Aorta (tissue), 5 donors: ENCODE data around the gene SP9. TPM values are rescaled to one million over a fixed set of nuclear protein-coding genes. Genes with fewer than 3 reads are reported as not detected.
"Not testable (repeated sequence)": the region's sequence is repeated elsewhere in the genome, so short reads cannot be mapped to it uniquely, and the experiment has no call there.

ENCODE experiments used
- ATAC-seq: fragments of 200-7000 bp; cut with Tn5 transposase; one replicate; pipeline ENCODE4 v1.9.1; 2022; ENCODE audit warnings: moderate library complexity; ENCODE audit not compliant: low FRiP score
- DNase-seq, 2 donors: peaks; one replicate each; pipeline ENCODE4 v3.0.0-alpha.2; 2020
- H3K27ac ChIP-seq, 2 donors: one replicate each; pipeline ENCODE4 v1.5.1; 2013; ENCODE audit warnings: low read length in 2 of 2, mild to moderate bottlenecking in 2 of 2, moderate library complexity in 2 of 2, control low read depth in 1 of 2, inconsistent platforms in 1 of 2, low read depth in 1 of 2
- H3K27me3 ChIP-seq, 2 donors: one replicate each; pipeline ENCODE4 v1.6.1; 2013; ENCODE audit warnings: control low read depth in 1 of 2, low read length in 1 of 2, mild to moderate bottlenecking in 1 of 2, moderate library complexity in 1 of 2; ENCODE audit not compliant: insufficient read depth in 2 of 2, control insufficient read depth in 1 of 2
- H3K36me3 ChIP-seq, 2 donors: one replicate each; pipeline ENCODE4 v1.6.1; 2013; ENCODE audit warnings: control low read depth in 1 of 2, low read length in 1 of 2, mild to moderate bottlenecking in 1 of 2; ENCODE audit not compliant: insufficient read depth in 2 of 2, control insufficient read depth in 1 of 2
- H3K4me1 ChIP-seq, 2 donors: one replicate each; pipeline ENCODE4 v1.6.1; 2013; ENCODE audit warnings: low read length in 2 of 2, control low read depth in 1 of 2, mild to moderate bottlenecking in 1 of 2, moderate library complexity in 1 of 2; ENCODE audit not compliant: insufficient read depth in 2 of 2, control insufficient read depth in 1 of 2
- H3K4me3 ChIP-seq, 2 donors: one replicate each; pipeline ENCODE4 v1.5.1; 2013; ENCODE audit warnings: low read length in 2 of 2, control low read depth in 1 of 2, mild to moderate bottlenecking in 1 of 2
- H3K9me3 ChIP-seq: one replicate; pipeline ENCODE4 v1.6.1; 2013; ENCODE audit warnings: mild to moderate bottlenecking, low read length; ENCODE audit not compliant: control insufficient read depth
- WGBS, 2 donors: extraction: QIAGEN DNeasy Blood & Tissue Kit; methylation state at CpG; one replicate each; pipeline ENCODE4 v1.1.7; 2013; 5-methylcytosine and 5-hydroxymethylcytosine counted together
- intact Hi-C, 2 donors: fragments of 100-400 bp; cut with DNase I; formaldehyde crosslinking; loops; one replicate each; pipeline versions ENCODE4 v1.14.2 to v1.15.0; 2022
- polyA plus RNA-seq, 2 donors: library from polyadenylated mRNA; stranded (reverse); fragments of 200-250 nt; gene quantifications; one replicate each; pipeline ENCODE4 v1.2.3, GENCODE V29; 2013
- total RNA-seq, 2 donors: library from RNA; stranded (reverse); fragmentation: NEBNext Ultra II Directional; extraction: Animal tissue kit (Norgen Biotek cat#: 25700); gene quantifications; one replicate each; pipeline ENCODE4 v1.2.1, GENCODE V29; 2021
- donor health status: healthy with polysubstance abuse.
- donor health status: Bipolar disorder and iron deficiency.
- donor health status: DM: no; HTN: no; CAD: no.
- donor health status: DM: no; HTN: no; CAD: no.
- donor health status: DM: yes; HTN: yes; CAD: no.

Gene SP9
- total and polyA plus RNA-seq, 4 donors = 0.23 TPM; not detected in 3

- DNase-seq = no peak
- WGBS, 2 donors = 89 to 94% methylated on average over 2 of the region's 2 CpGs
- peaks cover 3 to 4% of the 10 kb centered on the region in 2 donors for H3K36me3 ChIP-seq
- intact Hi-C loops = no loop called here
- H3K27ac ChIP-seq = no peak overlapping the region
- H3K4me1 ChIP-seq = no peaks in the 10 kb centered on the region
- no peaks in the 10 kb centered on the region for H3K27me3 ChIP-seq
- ATAC-seq = no peak
- no peaks in the 10 kb centered on the region for H3K9me3 ChIP-seq
- no peak overlapping the region for H3K4me3 ChIP-seq
Observed at GRCh38 chr2:174350593-174351181, 15.9 kb downstream of the SP9 start.

DNA sequence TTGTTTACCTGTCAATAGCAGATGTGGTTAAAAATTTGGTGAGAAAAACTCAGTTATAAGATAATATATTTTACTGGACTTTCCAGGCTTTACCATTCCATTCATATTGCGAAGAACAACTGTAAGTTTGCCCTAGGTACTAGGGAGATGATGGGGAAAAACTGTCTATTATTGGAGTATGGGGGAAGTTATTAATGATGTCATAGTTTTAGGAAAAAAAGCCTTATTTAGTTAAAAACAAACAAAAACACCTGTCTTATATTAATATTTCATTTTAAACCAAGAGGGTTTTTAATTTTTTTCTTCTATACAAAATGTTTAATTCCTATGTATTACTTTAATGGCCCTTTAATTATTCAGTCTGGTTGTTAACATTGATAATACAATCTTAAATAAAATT lies 18.2 kb downstream of the SP9 start:
- H3K27me3 ChIP-seq = no peaks in the 10 kb centered on the region
- no peak overlapping the region for H3K27ac ChIP-seq
- intact Hi-C loops = no loop called here
- 97 to 100% methylated on average over 1 of the region's 1 CpG for WGBS, 2 donors
- ATAC-seq (no peak), DNase-seq (no peak)
- no peaks in the 10 kb centered on the region for H3K4me1 ChIP-seq
- H3K9me3 ChIP-seq = no peaks in the 10 kb centered on the region
- H3K36me3 ChIP-seq = peaks cover 0 to 3% of the 10 kb centered on the region in 2 donors
- no peak overlapping the region for H3K4me3 ChIP-seq

- no peaks in the 10 kb centered on the region for H3K4me1 ChIP-seq
- intact Hi-C loops = no loop called here
- 95 to 98% methylated on average over 2 of the region's 2 CpGs for WGBS, 2 donors
- H3K9me3 ChIP-seq = no peaks in the 10 kb centered on the region
- DNase-seq (no peak), ATAC-seq (no peak)
- no peak overlapping the region for H3K27ac ChIP-seq
- H3K4me3 ChIP-seq = no peak overlapping the region
- H3K36me3 ChIP-seq = no peaks in the 10 kb centered on the region
- H3K27me3 ChIP-seq = no peaks in the 10 kb centered on the region
Observed at GRCh38 chr2:174356347-174356746, 21.6 kb downstream of the SP9 start.

DNA sequence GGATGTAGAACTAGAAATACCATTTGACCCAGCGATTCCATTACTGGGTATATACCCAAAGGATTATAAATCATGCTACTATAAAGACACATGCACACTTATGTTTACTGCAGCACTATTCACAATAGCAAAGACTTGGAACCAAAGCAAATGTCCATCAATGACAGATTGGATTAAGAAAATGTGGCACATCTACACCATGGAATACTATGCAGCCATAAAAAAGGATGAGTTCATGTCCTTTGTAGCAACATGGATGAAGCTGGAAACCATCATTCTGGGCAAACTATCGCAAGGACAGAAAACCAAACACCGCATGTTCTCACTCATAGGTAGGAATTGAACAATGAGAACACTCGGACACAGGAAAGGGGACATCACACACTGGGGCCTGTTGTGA lies 24.9 kb downstream of the SP9 start:
- H3K9me3 ChIP-seq, H3K4me3 ChIP-seq, H3K36me3 ChIP-seq, intact Hi-C loops, H3K27me3 ChIP-seq, DNase-seq, ATAC-seq, H3K4me1 ChIP-seq, H3K27ac ChIP-seq: not testable (repeated sequence)
- WGBS, 2 donors = 98 to 100% methylated on average over 4 of the region's 4 CpGs

- no peaks in the 10 kb centered on the region for H3K36me3 ChIP-seq
- ATAC-seq = no peak
- intact Hi-C loops = no loop called here
Observed at GRCh38 chr2:174362949-174363348, 28.2 kb downstream of the SP9 start.

DNA sequence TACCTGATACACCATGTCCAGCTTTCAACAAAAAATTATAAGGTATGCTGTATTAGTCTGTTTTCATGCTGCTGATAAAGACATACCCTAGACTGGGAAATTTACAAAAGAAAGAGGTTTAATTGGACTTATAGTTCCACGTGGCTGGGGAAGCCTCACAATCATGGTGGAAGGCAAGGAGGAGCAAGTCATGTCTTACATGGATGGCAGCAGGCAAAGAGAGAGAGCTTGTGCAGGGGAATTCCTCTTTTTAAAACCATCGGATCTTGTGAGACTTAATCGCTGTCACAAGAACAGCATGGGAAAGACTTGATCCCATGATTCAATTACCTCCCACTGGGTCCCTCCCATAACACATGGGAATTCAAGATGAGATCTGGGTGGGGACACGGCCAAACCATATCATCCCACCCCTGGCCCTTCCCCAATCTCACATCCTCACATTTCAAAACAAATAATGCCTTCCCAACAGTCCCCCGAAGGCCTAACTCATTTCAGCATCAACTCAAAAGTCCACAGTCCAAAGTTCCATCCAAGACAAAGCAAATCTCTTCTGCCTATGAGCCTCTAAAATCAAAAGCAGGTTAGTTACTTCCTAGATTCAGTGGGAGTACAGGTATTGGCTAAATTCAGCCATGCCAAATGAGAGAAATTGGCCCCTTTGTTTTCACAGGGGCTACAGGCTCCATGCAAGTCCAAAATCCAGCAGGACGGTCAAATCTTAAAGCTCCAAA lies 28.9 kb downstream of the SP9 start:
- H3K4me1 ChIP-seq, intact Hi-C loops, ATAC-seq, DNase-seq, H3K27me3 ChIP-seq, H3K27ac ChIP-seq, H3K4me3 ChIP-seq, H3K36me3 ChIP-seq, H3K9me3 ChIP-seq: not testable (repeated sequence)
- WGBS, 2 donors = 95% methylated on average over 6 of the region's 6 CpGs

More at GRCh38 chr2:174362949-174363348, 28.2 kb downstream of the SP9 start:
- H3K27ac ChIP-seq = no peak overlapping the region
- no peak for DNase-seq
- H3K4me3 ChIP-seq = no peak overlapping the region
- 76 to 91% methylated on average over 1 of the region's 1 CpG for WGBS, 2 donors
- H3K9me3 ChIP-seq = no peaks in the 10 kb centered on the region
- no peaks in the 10 kb centered on the region for H3K4me1 ChIP-seq
- no peaks in the 10 kb centered on the region for H3K27me3 ChIP-seq

- 97 to 100% methylated on average over 2 of the region's 2 CpGs for WGBS, 2 donors
- Histone ChIP-seq H3K36me3 (no peaks in the 10 kb centered on the region), H3K4me1 (no peaks in the 10 kb centered on the region), H3K27ac (no peak overlapping the region), H3K27me3 (no peaks in the 10 kb centered on the region), H3K9me3 (no peaks in the 10 kb centered on the region), H3K4me3 (no peak overlapping the region)
- DNase-seq (no peak), ATAC-seq (no peak)
- intact Hi-C loops = no loop called here
Observed at GRCh38 chr2:174364628-174365027, 29.9 kb downstream of the SP9 start.

- intact Hi-C loops = no loop called here
- Histone ChIP-seq H3K36me3 (peaks cover 0 to 2% of the 10 kb centered on the region in 2 donors), H3K4me1 (no peaks in the 10 kb centered on the region), H3K9me3 (no peaks in the 10 kb centered on the region), H3K27ac (no peak overlapping the region), H3K27me3 (no peaks in the 10 kb centered on the region), H3K4me3 (no peak overlapping the region)
- DNase-seq = no peak
- WGBS, 2 donors = 83% methylated on average over 2 of the region's 2 CpGs
- ATAC-seq = no peak
Observed at GRCh38 chr2:174365571-174365970, 30.8 kb downstream of the SP9 start.

DNA sequence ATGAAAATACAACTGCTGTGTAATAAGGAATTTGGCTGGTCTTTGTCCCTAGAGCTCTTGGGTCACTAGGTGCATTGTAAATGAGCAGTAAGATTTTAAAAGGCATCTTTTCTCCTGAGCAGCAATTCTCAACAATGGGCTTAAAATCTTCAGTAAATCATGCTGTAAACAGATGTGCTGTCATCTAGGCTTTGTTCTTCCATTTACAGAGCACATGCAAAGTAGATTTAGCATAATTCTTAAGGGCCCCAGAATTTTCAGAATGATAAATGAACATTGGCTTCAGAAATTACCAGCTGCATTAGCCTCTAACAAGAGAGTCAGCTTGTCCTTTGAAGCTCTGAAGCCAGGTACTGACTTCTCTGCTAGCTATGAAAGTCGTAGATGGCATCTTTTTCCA lies 33.9 kb downstream of the SP9 start:
- Histone ChIP-seq H3K9me3 (no peaks in the 10 kb centered on the region), H3K27me3 (no peaks in the 10 kb centered on the region), H3K4me3 (no peak overlapping the region), H3K27ac (no peak overlapping the region), H3K4me1 (no peaks in the 10 kb centered on the region), H3K36me3 (peaks cover 0 to 2% of the 10 kb centered on the region in 2 donors)
- 91 to 96% methylated on average over 1 of the region's 1 CpG for WGBS, 2 donors
- DNase-seq = no peak
- ATAC-seq = no peak
- intact Hi-C loops = no loop called here
